Measurements from ENCODE around the gene LCE5A.
"Not testable (repeated sequence)": the region's sequence is repeated elsewhere in the genome, so short reads cannot be mapped to it uniquely, and the experiment has no call there.

The LCE5A gene

GRCh38 chr1:152510503-152510902 is at the start of gene LCE5A:
Gene LCE5A (plus strand): TSS chr1:152510803. CDS start chr1:152511535, 732 bp downstream.
- DNase-seq (ENCODE audit: low read depth, low spot score), result no peak

- DNase-seq (ENCODE audit: low read depth, low spot score), result peak; percentile 11
Measured at GRCh38 chr1:152461544-152461943, 49.1 kb upstream of the LCE5A start.

- DNase-seq (ENCODE audit: low read depth, low spot score), result no peak
Measured at GRCh38 chr1:152462636-152463035, 48.0 kb upstream of the LCE5A start.

- DNase-seq (ENCODE audit: low read depth, low spot score), result no peak
Measured at GRCh38 chr1:152466217-152466616, 44.4 kb upstream of the LCE5A start.

GRCh38 chr1:152473887-152474537 is 36.6 kb upstream of the LCE5A start:
- no peak for DNase-seq (ENCODE audit: low read depth, low spot score)

GRCh38 chr1:152479792-152480595 is 30.6 kb upstream of the LCE5A start:
- peak; percentile 4 for DNase-seq (ENCODE audit: low read depth, low spot score)

GRCh38 chr1:152481869-152482664 is 28.5 kb upstream of the LCE5A start:
- DNase-seq (ENCODE audit: low read depth, low spot score), result no peak

GRCh38 chr1:152486400-152487006 is 24.1 kb upstream of the LCE5A start:
- no peak for DNase-seq (ENCODE audit: low read depth, low spot score)

GRCh38 chr1:152487871-152488270 is 22.7 kb upstream of the LCE5A start:
- DNase-seq (ENCODE audit: low read depth, low spot score), result no peak

GRCh38 chr1:152491537-152491936 is 19.1 kb upstream of the LCE5A start:
- not testable (repeated sequence) for DNase-seq (ENCODE audit: low read depth, low spot score)

- peak; percentile 18 for DNase-seq (ENCODE audit: low read depth, low spot score)
Measured at GRCh38 chr1:152495066-152495675, 15.4 kb upstream of the LCE5A start.

GRCh38 chr1:152497273-152497672 is 13.3 kb upstream of the LCE5A start:
- no peak for DNase-seq (ENCODE audit: low read depth, low spot score)

GRCh38 chr1:152501704-152502103 is 8.9 kb upstream of the LCE5A start:
- no peak for DNase-seq (ENCODE audit: low read depth, low spot score)

GRCh38 chr1:152502496-152503180 is 8.0 kb upstream of the LCE5A start:
- DNase-seq (ENCODE audit: low read depth, low spot score), result no peak

- no peak for DNase-seq (ENCODE audit: low read depth, low spot score)
Measured at GRCh38 chr1:152505083-152505482, 5.5 kb upstream of the LCE5A start.

- no peak for DNase-seq (ENCODE audit: low read depth, low spot score)
Measured at GRCh38 chr1:152506899-152507498, 3.6 kb upstream of the LCE5A start.

GRCh38 chr1:152511596-152511995 is 993 bp downstream of the LCE5A start:
- no peak for DNase-seq (ENCODE audit: low read depth, low spot score)

GRCh38 chr1:152513081-152513480 is 2.5 kb downstream of the LCE5A start:
- no peak for DNase-seq (ENCODE audit: low read depth, low spot score)

- DNase-seq (ENCODE audit: low read depth, low spot score), result no peak
Measured at GRCh38 chr1:152514715-152515433, 4.3 kb downstream of the LCE5A start.

- DNase-seq (ENCODE audit: low read depth, low spot score), result peak; percentile 1
Measured at GRCh38 chr1:152515434-152515783, 4.8 kb downstream of the LCE5A start.
